ENCODE data around the gene APMAP. TPM values are rescaled to one million over a fixed set of nuclear protein-coding genes. Genes with fewer than 3 reads are reported as not detected.

APMAP gene
- 100 to 1,000 TPM in 2 of 3 donors, 10 to 100 TPM in 1; 99.8 to 108 (median 103) TPM for polyA plus RNA-seq (ENCODE audit: insufficient read length in 3 of 3)

DNA sequence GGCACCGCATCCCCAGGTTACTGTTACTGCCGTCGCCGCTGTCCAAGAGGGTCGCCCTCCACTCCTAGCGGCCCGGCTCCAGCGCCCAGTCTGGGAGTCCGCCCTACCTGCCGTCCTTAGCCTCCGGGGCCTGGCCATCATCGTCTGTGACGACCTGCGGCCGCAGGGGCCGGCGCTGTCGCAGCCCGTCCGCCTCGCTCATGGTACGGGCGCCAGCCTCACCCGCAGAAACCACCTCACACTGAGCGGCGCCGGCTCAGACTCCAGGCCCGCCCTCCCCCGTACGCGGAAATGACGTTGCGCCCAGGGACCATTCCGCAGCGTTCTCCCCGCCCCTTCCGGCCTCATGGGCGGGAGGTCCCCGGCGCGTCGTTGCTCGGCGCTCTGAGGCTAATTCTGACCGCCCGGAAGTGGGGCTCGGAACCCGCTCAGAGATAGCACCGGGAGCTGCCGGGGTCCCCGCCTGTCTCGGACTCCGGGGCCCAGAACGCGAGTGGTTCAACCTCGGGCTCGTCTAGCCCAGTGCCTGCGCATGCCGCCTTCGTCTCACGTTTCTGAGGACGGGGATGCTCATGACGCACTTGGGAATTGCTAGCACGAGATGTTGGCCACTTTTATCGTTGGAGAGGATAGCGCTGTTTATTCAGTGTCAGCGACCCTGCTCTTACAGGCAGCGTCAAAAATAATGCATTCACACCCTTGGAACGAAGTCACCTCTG, at the start of gene APMAP:
Gene APMAP, minus strand, starts transcription at position 265 of the 719 bp plus-strand sequence. Its CDS starts 63 bp downstream, at position 202.
- peak; percentile 88 to 91 (median 88) for DNase-seq (ENCODE audit: low read depth in 3 of 3, low spot score in 2 of 3)

DNA sequence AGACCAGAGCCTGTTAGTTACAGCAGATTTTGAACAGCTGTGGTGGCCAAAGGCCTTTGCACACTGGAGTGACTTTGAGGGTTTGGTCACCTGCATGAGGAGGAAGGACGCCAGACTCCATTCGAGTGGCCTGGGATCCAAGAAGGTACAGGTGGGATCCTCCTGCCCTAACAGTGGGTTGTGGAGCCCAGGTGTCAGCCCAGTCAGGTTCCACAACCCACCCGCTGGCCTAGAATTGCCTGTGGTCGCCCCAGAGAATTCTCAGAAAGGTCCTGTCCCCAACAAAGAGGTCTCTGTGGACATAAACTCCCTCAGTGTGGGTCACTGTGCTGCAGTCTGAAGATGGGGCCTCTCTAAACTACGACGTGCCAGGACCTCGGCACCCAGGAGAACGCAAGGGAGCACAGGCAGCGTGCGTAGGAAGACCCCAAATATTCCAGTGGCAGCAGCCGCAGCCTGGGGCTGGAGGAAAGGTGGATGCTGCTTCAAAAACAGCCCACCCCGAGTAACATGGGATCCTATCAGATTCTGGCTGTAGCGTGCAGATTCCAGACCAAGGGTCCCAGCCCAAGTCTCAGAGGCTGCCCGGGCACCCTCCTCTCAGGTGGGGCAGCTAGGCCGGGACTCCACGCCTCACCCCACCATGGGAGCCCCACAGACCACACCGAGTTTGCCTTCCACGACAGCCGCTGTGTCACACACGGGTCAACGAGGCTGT, 49.4 kb upstream of the APMAP start:
- no peak for DNase-seq (ENCODE audit: low read depth in 3 of 3, low spot score in 2 of 3)

DNA sequence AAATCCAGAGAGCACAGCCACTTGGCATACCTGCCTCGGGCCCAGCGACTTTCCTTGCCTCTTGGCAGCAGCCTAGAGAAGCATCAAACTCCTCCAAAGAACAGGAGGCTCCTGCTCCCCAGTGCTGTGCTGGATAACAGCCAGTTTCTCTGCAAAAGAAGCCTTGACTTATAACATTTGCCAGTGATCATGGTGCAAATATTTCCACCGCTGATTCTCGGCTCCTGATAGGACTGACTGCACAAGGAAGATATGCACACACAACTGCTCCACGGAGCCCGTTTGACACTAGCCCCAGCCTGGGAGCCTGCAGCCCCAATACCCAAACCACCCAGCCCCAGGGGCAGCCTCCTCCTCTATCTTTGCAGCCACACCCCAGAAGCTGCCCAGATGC, 47.9 kb upstream of the APMAP start:
- no peak for DNase-seq (ENCODE audit: low read depth in 3 of 3, low spot score in 2 of 3)

- DNase-seq (ENCODE audit: low read depth in 3 of 3, low spot score in 2 of 3), result no peak
Measured at GRCh38 chr20:25039697-25040437, 47.3 kb upstream of the APMAP start.

GRCh38 chr20:25038591-25039015, 46.1 kb upstream of the APMAP start:
- DNase-seq (ENCODE audit: low read depth in 3 of 3, low spot score in 2 of 3), result no peak

DNA sequence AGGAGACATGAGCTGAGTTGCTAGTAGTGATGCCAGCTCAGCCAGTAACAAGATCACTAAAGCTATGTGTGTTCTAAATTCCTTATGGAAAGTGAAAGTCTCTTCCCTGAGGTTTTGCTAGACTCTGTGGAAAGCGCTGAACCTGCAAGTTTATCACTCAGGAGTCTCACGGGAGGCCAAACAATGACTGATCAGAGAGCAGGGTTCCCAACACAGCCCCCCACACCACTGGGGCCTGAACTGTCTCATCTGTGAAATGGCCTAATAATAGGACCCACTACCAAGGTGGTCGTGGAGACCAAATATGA, 45.5 kb upstream of the APMAP start:
- DNase-seq (ENCODE audit: low read depth in 3 of 3, low spot score in 2 of 3), result no peak

- no peak for DNase-seq (ENCODE audit: low read depth in 3 of 3, low spot score in 2 of 3)
Measured at GRCh38 chr20:25037288-25038102, 44.9 kb upstream of the APMAP start.

DNA sequence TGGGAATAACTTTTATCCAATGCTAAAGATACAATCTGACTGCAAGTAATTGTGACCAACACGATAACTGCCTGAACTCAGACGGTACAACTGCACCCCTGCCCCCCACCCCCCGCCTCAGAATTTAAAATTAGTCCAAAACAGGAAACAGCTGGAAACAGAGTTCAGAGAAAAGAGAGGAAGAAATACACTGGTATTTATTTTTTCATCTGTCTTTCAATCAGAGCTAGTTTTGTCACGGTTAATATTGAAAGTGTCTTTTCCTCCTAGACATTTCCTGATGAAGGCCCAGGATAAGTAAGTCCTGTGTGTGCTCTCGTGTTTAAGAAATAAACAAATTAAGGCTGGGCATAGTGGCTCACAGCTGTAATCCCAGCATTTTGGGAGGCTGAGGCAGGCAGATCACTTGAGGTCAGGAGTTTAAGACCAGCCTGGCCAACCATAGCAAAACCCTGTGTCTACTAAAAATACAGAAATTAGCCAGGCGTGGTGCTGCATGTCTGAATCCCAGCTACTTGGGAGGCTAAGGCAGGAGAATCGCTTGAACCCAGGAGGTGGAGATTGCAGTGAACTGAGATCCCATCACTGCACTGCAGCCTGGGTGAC, 43.9 kb upstream of the APMAP start:
- DNase-seq (ENCODE audit: low read depth in 3 of 3, low spot score in 2 of 3), result no peak

GRCh38 chr20:25035921-25036320, 43.4 kb upstream of the APMAP start:
- no peak for DNase-seq (ENCODE audit: low read depth in 3 of 3, low spot score in 2 of 3)

DNA sequence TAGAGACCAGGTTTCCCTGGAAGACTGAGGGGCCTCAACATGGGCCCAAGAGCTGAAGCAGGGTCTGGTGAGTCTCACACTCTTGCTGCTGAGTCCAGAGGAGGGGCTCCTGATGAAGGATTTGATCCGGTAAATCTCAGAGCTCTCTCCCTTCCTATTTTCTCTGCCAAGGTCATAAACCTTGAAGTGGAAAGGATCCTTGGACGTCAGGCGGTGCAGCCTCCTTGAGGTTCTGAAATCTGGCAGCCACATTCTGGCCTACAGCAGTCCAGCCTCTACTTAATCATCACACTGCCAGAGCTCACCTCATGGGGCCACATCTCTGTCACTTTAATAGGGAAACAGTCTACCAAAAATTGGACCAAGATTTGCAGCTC, 41.4 kb upstream of the APMAP start:
- no peak for DNase-seq (ENCODE audit: low read depth in 3 of 3, low spot score in 2 of 3)

DNA sequence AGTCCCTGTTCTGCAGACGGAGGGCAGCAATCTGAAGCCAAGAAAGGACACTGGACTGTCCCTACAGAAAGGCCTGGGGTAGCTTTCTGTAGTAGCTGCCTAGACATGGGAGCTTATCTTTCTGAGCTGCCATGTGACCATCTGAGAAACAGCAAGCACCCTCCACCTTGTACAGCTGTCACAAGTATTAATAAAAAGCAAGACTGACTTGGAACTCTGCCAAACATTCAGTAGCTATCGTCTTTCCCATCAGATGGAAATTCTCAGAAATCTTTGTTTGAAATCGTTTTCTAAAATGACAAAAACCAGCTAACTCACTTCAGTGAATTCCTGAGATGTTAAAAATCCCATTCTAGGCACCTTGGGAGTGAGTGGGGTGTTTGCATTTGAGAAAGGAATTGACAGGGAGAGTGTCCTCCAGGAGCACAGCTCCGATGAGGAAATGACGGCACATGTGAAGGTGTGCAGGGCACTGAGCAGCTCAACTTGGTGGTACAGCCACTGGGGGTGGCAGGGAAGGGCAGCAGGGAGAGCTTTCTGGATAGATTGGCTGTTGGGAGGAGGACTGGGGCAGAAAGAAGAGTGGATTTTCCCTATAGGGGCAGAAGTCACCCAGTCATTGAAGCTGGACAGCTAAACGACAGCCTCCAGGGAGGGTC, 40.8 kb upstream of the APMAP start:
- peak in 1 of 3 donors; percentile 36 for DNase-seq (ENCODE audit: low read depth in 3 of 3, low spot score in 2 of 3)

- DNase-seq (ENCODE audit: low read depth in 3 of 3, low spot score in 2 of 3), result no peak
Measured at GRCh38 chr20:25032478-25033264, 40.1 kb upstream of the APMAP start.

GRCh38 chr20:25032065-25032477, 39.5 kb upstream of the APMAP start:
- no peak for DNase-seq (ENCODE audit: low read depth in 3 of 3, low spot score in 2 of 3)

GRCh38 chr20:25031241-25031640, 38.7 kb upstream of the APMAP start:
- no peak for DNase-seq (ENCODE audit: low read depth in 3 of 3, low spot score in 2 of 3)

GRCh38 chr20:25030649-25031207, 38.2 kb upstream of the APMAP start:
- DNase-seq (ENCODE audit: low read depth in 3 of 3, low spot score in 2 of 3), result no peak

DNA sequence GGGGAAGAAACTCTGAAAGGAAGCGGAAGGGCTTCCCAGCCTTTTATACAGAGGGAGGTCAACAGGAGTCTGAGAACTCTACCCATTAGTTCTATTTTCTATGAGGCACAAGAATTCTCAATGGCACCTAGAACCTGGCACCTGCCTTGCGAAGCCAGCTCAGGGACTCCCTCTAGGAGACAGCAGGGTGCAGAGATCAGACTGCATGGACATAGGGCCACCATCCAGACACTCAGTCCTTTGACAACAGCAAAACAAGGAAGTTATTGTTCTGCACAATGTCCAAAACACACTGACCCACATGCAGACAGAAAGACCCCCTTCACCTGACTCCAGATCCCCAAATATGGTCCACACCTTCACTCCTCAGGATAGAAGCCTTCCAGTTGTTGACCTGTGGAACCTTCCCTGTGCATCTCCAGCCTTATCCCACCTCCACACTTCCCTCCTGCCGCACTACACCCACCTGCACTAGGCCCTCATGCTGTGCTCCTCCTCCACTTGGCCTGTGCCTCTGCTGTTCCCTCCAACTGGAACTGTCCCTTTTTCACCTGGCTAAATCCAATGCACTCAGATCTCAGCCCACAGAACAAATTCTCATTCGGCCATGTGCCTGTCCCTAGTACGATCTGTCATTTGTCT, 37.6 kb upstream of the APMAP start:
- no peak for DNase-seq (ENCODE audit: low read depth in 3 of 3, low spot score in 2 of 3)

GRCh38 chr20:25025986-25026605, 33.5 kb upstream of the APMAP start:
- no peak for DNase-seq (ENCODE audit: low read depth in 3 of 3, low spot score in 2 of 3)
